GM19397 (cell line): Measurements from ENCODE around the gene SLC24A4.

ENCODE experiments used
- ATAC-seq: cut with Tn5 transposase; IDR thresholded peaks from one replicate; pipeline ENCODE4 v1.9.1; 2021; ENCODE audit warnings: mild to moderate bottlenecking, moderate library complexity; ENCODE audit not compliant: unreplicated experiment

SLC24A4 gene

DNA sequence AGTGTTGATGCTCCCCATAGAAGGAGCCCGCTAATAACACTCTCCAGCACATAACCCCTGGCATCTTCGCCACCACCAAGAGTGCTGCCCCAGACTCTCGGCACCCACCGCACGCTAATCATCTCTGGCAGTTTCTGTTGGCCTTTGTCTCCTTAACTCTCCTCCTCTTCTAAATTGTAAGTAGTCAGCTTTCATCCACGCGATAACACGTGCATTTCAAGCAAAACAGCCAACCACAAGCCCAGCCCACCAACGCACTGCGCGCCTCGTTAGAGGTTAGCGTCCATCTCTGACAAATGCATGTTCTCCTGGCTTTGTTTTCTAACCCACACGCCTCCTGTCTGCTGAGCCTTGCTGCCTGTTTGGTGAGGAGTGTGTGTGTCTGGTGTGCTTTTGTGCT lies 129.5 kb downstream of the SLC24A4 start:
- ATAC-seq = no peak

DNA sequence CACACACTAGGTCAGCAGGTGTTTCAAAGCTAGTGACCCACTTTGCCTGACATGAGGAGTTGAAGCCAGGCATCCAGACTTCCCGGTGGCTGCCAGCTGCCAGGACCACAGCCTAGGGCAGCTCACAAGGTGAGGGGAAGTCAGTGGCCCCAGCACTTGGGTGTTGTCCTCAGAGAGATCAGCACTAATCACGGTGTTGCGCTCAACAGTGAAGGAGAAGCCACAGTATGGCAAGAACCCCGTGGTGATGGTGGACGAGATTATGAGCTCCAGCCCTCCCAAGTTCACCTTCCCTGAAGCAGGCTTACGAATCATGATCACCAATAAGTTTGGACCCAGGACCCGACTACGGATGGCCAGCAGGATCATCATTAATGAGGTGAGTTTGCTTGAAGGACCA lies 130.7 kb downstream of the SLC24A4 start:
- no peak for ATAC-seq

DNA sequence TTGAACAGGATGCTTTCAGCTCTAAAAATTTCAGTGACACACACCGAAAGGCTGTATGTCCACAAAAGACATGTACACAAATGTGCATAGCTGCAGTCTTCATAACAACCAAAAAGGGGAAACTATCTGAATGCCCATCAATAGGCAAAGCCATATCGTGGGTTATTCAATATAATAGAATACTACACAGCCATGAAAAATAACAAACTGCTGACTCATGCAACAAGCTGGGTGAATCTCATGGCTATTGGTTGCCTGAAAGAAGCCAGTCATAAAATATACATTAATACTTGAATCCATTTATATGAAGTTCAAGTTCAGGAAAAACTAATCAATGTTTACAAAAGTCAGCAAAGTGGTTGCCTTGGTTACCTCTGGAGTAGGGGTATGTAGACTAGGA lies 132.3 kb downstream of the SLC24A4 start:
- ATAC-seq = no peak

DNA sequence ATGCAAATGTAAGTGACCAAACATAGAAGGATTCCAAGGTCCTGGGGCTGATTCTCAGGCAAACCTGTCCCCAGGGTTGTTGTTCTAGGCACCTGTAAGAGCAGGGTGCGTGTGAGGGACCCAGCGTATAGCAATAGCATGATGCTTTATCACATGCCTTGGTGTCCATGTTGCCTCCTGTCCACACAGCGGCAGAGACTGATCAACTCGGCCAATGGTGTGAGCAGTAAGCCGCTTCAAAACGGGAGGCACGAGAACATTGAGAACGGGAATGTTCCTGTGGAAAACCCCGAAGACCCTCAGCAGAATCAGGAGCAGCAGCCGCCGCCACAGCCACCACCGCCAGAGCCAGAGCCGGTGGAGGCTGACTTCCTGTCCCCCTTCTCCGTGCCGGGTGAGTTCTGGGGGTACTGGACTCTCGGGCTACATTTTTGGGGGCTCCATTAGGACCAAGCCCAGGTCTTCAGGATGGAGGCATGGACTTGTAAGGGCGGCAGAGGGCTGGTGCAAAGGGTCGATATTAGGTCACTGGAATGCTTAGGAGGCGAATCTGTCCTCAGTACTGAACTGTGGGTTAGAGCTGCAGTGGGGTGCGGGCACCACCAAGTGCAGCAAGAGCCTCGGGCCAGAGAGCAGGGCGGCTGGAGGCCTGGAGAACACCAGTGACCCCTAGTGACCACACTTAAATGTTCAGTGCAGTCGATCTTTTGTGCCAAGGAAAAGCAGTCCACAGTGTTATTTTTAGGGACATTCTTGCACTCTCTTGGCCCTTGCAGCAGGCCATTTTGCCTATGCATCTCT lies 133.4 kb downstream of the SLC24A4 start:
- ATAC-seq = no peak

DNA sequence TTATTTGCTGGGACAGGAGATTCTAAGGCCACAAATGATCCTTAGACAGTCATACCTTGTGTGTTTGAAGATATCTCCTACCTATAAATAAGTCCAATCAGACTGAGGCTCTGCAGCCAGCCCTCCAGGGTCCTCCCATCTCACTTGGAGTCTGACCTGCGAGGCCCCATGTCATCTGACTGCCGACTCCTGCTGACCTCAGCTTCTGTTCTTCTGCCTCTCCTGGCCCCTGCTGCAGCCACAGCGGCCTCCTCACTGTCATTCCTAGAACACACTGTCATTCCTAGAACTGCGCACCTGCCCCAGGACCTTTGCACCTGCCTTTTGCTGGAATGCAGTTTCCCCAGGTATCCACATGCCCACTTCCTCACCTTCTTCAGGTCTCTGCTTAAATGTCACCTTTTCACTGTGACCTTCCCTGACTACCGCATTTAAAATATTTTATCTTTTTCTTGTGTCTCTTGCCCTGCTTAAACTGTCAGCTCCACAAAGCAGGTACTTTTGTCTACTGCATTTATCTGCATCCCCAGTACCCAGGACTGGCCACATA lies 134.1 kb downstream of the SLC24A4 start:
- no peak for ATAC-seq

DNA sequence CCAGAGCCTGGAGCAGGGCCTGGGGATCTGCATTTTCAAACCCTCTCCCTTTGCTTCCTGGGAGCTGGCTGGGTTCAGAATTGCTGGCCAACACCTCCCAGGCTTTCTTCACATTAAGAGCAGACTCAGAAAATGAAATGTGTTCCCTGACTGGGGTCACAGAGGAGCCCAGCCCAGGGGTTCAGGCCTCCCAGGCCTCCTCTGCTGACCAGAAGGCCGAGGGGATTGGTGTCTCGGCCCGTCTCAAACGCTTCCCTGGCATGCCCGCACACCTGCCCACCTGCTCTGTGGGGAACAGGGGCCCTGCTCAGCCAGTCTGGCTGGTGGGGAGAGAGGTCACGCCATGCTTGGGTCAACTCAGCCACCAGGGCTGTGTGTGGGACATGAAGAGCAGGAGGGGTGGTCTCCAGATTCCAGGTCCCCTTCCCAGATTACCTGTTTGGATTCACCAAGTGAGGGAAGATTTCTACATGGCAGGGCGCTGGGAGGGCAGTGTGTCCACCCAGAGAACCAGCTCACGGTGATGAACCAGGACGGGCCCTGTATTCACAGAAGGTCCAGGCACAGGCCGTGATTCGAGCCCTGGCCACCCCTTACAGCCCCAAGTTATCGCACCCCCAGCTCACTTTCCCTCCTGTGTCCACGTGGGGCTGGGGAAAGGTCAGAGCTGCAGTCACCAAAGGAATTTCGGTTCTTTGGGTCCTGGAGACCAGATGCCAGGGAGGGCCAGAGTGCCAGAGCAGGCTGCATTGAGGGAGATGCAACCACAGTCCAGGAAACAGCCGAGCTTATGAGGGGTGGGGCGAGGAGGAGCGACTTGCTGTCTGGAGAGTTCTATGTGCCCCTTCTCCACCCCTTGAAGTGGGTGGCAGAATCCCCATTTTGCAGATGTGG lies 135.4 kb downstream of the SLC24A4 start:
- ATAC-seq = no peak

DNA sequence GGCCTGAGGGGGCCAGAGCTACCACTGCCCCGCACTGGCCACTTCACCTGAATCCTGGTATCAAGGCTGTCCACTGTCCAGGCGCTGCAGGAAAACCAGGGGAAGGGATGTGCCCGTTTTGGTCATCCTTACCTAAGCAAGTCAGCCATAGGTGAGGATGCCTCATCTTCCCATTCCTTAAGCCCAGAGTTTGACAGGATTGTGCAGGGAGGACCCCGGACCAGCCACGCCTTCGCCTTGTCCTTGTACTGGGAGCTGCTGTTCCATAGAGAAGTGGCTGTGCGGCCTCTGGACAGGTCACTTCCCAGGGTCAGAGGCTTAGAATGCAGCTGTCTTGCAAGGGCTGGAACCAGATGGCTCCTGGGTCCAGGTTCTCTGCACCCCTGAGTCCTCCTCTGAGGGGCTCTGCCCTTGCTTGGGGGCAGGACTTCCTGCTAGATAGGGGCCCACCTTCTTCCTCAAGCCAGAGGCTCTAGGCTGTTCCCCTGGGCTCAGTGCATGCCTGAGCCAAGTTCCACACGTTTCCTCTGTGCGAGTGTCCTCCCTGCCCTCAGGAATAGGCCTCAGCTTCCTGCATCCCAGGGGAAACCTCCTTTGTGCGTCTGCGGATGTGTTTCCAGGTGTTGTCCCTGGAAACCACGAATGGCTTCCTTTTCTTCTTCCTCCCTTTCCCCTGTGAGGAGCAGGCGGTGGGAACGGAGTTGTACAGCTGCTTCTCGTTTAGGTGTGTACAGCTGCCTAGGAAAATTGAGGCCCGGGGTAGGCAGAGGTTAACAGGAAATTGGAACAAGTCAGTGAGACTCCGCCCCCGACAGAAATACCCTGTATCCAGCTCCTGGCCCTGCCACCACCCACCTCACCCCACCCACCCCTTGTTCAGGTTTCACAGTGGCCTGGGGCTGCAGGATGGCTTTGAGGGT lies 136.3 kb downstream of the SLC24A4 start:
- ATAC-seq = no peak

DNA sequence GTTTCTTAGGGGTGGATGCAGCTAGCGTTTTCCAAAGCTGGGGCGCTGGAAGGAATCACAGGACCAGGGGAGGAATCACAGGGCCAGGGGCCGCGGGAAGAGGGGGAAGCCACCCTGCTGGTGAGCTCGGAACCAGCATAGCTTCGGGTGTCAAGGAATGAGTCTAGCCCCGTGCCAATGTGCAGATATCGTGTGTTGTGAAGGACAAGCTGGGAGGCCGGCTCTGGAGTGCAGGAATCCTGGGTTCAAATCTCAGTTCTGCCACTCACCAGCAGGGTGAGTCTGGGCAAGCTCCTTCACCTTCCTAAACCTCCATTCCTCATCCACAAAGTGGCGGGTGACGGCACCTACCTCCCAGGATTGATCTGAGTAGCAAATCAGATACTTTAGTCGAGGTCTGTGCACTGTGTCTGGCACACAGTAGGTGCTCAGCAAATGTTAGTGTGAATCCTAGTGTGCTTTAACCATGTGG lies 137.0 kb downstream of the SLC24A4 start:
- no peak for ATAC-seq

DNA sequence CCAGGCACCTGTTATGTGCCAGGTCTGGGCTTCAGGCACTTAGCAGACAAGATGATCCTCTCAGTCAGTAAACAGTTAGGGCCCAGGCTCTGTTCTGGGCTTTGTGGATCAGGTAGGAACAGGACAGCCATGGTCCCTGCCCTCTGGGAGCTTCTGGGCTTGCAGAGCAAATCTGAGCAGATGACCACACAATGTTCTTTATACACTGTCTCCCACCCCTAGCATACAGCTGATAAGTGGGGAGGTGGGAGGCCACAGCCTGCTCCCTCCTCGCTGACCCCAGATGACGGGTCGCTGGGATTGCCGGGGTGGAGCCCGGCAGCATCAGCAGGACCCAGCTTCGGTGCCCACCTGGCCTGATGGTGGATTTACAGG lies 137.6 kb downstream of the SLC24A4 start:
- ATAC-seq = no peak

DNA sequence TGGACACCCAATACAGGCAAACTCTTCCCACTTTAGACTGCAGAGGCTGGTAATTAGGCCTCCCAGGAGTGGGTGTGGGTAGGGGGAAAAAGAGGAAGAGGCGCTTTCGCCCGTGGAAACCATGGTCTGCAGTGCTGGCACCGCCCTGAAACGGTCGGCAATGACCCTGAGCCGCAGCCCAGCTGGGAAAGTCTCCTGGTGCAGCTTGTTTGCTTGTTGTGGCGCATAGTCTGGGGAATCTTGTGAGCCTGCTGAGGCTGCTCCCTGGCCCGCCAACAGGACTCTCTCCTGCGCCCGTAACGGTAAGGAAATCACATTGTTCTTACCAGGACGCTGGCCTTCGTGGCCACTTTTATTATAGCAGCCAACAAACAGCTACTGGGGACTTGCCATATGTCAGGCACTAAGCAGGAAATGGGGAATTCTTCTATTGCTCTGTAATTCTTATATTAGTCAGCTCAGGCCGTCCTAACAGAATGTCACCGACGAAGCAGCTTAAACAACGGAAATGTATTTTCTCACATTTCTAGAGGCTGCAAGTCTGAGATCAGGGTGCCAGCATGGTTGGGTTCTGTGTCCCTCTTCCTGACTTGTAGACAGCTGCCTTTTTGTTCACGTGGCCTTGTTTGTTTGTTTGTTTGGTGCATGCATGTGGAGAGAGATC lies 138.1 kb downstream of the SLC24A4 start:
- no peak for ATAC-seq

DNA sequence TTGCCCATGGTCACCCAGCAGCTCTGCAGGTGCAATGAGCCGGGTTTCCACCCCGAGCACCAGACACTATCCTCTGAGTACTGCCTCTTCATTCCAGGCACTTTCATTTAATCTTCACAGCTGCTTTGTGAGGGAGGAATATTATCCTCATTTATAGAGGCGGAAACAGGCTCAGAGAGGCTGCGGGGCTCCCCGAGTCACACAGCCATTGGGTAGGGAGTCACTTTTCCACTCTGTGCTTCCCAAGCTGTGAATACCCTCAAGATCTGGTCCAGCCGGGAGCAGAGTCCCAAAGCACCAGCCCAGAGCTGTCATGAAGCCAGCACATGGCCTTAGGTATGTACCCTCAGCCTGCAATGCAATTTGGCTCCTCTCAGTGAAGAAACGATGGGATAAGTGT lies 138.9 kb downstream of the SLC24A4 start:
- ATAC-seq = no peak

DNA sequence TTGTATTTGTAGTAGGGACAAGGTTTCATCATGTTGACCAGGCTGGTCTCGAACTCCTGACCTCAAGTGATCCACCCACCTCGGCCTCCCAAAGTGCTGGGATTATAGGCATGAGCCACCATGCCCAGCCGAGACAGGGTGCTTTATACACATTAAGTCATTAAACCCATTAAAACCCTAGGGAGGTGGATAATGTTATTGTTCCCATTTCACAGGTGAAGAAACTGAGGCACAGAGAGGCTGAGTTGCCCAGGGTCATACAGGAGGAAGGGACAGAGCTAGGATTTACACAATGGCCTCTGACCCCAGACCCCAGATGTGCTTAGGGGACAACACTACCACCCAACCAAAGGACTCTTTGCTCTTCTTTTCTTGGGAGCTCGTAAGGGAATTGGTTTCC lies 139.6 kb downstream of the SLC24A4 start:
- ATAC-seq = no peak

DNA sequence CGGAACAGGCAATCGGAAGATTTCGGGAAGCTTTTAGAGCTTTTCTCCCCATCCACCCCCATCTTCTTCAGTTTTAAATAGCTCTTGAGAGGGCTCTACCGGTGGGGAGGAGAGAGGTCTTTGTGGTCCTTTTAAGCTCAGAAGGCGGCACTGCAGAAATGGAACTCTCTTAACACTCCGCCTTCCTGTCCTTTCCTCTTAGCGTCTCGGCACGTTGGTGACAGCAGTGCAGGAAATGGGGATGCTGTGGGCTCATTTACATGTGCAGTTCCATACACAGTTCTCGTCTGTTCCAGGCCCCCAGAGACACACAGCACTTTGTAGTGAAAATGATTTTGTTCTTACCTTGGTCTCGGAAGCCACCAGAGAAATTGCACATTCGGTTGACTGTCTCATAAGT lies 140.2 kb downstream of the SLC24A4 start:
- ATAC-seq = no peak

DNA sequence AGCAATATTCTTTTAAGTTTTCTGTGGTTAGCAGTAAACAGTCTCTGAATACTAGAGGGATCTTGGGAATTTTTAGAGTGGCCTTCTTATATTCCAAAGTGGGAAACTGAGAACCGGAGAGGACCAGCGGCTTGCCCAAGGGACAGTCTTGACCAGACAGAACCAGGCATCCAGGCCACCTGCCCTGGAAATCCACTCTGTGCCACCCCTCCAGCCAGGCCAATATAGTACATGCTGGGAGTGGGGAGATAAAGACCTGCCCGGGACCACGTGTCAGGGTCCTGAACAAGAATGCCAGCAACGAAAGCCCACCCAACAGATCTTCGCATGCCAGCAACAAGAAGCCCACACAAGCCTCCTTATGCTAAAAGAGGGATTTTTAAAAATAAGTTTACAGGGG lies 141.2 kb downstream of the SLC24A4 start:
- no peak for ATAC-seq

DNA sequence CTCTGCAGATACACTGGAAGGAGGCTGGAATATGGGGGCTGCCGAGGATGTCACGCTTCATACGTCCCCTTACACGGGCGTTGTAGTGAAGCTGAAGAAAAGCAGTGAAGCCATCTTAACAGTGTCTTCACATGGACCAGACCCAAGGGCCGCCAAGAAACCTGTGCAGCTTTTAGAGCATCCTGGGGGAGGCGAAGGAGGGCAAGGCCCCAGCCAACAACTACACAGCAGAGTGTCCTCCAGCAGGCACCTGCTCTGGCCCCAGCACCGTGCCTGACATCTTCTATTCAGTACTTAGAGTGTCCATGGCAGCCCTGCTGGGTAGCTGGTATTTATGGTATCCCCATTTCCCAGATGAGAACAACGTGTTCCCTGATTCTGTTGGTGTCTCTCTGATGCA lies 141.8 kb downstream of the SLC24A4 start:
- ATAC-seq = no peak

DNA sequence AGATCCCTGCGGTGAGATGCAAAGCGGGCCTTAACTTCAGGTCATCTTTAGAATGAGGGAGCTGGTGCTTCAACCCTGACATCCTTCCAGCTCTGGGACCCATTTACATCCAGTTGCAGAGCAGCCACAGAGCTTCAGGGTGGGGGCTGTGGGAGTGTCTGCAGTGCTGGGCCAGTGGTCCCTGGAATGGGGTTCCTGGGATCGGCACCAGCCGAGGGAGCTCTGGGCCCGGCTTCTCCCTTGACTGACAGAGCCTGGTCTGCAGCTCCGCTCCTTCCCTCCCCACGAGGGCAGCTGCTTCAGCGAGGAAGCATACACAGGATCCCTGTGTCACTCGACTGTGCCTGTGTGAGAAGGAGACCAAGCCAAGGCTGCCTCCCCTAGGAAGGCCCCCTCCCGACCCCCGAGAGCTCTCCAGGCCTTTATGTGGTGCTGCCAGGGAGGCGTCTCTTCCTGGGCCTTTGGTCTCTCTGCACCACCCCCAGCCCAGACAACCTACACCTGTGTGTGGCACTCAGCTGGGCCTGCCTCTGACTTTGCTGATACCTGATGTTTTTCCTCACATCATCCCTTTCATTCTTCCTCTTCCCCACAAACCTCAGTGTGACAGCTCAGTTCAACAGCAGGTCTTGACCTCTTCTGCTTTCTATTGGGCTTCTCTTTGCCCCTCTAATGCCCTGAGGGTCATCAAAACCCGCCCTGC lies 142.5 kb downstream of the SLC24A4 start:
- ATAC-seq = no peak

DNA sequence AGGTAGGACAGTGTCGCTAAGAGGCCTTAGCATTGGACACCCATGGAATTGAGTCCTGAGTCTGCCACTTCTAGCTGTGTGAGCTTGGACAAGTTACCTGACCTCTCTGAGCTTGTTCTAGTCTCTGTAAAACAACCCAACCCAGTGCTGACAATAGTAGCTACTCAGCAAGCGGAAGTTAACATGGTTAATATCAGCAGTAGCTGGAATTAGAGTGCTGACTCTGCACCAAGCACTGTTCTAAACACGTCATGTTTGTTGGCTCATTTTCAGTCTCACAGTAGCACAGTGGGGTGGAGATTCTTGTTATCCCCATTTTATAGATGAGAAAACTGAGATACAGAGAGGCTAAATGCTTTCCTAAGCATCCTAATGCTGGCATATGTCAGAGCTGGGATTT lies 143.1 kb downstream of the SLC24A4 start:
- ATAC-seq = no peak

DNA sequence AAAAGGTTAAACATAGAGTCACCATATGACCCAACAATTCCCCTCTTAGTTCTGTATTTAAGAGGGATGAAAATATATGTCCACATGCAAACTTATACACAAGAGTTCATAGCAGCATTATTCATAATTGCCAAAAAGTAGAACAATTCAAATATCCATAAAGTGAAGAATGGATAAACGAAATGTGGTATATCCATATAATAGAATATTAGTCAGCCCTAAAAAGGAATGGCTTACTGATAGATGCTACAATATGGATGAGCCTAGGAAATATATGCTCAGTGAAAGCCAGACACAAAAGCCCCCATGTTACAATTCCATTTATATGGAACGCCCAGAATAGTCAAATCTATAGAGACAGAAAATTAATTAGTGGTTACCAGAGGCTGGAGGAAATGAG lies 146.6 kb downstream of the SLC24A4 start:
- ATAC-seq = no peak

DNA sequence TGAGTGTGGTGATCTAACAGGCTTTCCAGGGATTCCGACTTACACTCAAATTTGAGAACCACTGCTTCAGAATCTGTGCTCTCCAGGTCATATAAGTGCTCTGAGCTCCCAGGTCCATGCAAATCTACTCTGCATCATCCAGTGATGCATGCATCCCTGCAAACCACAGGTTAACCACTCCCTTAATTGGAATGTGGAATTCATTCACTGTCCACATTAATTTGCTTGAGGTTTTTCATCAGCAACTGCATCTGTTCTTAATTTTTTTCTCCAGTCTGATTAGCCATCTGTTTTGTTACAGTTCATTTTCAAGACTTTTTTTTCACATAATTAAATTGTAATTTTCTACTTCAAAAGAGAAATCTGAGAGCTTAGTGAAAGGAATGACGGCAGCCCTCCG lies 147.2 kb downstream of the SLC24A4 start:
- no peak for ATAC-seq

DNA sequence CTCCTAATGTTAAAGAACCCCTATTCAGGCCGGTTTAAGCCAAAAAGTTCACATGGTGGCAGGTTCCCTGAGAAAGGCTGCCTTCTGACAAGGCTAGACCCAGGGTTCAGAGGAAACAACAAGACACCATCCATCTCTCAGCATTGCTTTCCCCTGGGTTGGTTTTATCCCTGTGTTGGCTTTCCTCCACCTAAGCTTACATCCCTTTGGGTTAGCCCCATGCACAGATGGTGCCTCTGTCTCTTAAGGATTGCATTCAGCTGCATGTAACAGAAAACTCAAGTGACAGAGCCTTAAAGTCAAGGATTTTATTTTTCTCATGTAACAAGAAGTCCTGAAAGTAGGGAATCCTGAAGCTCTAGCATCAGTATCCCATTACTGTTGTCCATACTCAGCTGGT lies 147.8 kb downstream of the SLC24A4 start:
- no peak for ATAC-seq
